SK-N-SH (cell line): ENCODE measurements around the gene SRSF7. TPM values are rescaled to one million over a fixed set of nuclear protein-coding genes. Genes with fewer than 3 reads are reported as not detected.

Experiments
- CTCF ChIA-PET: fragments of 300-600, 350-600 bp; formaldehyde crosslinking; extraction: SDS; loops from one replicate; lab custom pipeline; 2021; lab: Yijun Ruan, JAX
- POLR2A ChIA-PET: fragments of 350-600 bp; sonication (Branson Sonifier 250); formaldehyde crosslinking; extraction: SDS; loops from one replicate; lab custom pipeline; 2020; ENCODE audit warnings: antibody characterized with exemption, inconsistent platforms; lab: Yijun Ruan, JAX
- DNase-seq: peaks from one replicate; pipeline ENCODE4 v3.0.0; 2012
- H2AFZ ChIP-seq: fragments of 200-600 bp; sonication (generic); 2 replicates; pipeline ENCODE4 v1.8.1; 2016; ENCODE audit warnings: antibody characterized with exemption, mild to moderate bottlenecking, low read depth
- H3F3A ChIP-seq: fragments of 200-600 bp; sonication (generic); replicated peaks from 2 replicates; pipeline ENCODE3; 2016; ENCODE audit warnings: antibody characterized with exemption, mild to moderate bottlenecking; ENCODE audit not compliant: insufficient read depth
- H3K27ac ChIP-seq, 2 experiments: fragments of 200-500 bp in 1 of 2; fragments of 200-600 bp in 1 of 2; sonication (Bioruptor generic) in 1 of 2; sonication (generic), shearing (Covaris generic) in 1 of 2; 2 replicates each; pipeline versions ENCODE4 v1.5.1 to v1.6.1; 2014 to 2016; ENCODE audit warnings: low read depth in 2 of 2, inconsistent platforms in 1 of 2, low read length in 1 of 2, mild to moderate bottlenecking in 1 of 2, mixed read lengths in 1 of 2
- H3K27me3 ChIP-seq: fragments of 200-600 bp; sonication (generic), shearing (Covaris generic); 2 replicates; pipeline ENCODE4 v1.6.1; 2016; ENCODE audit warnings: mixed run types; ENCODE audit not compliant: insufficient read depth
- H3K36me3 ChIP-seq, 2 experiments: fragments of 200-500 bp in 1 of 2; fragments of 200-600 bp in 1 of 2; sonication (Bioruptor generic) in 1 of 2; sonication (generic) in 1 of 2; replicated peaks in 1 of 2; 2 replicates each; pipeline versions ENCODE3 to v1.5.1; 2014 to 2016; ENCODE audit warnings: low read length in 1 of 2, mild to moderate bottlenecking in 1 of 2; ENCODE audit not compliant: insufficient read depth in 2 of 2, control insufficient read depth in 1 of 2
- H3K4me1 ChIP-seq, 2 experiments: fragments of 200-500 bp in 1 of 2; fragments of 200-600 bp in 1 of 2; sonication (Bioruptor generic) in 1 of 2; sonication (generic), shearing (Covaris generic) in 1 of 2; 2 replicates each; pipeline versions ENCODE4 v1.5.1 to v1.6.1; 2014 to 2016; ENCODE audit warnings: low read depth in 1 of 2, low read length in 1 of 2, mixed run types in 1 of 2; ENCODE audit not compliant: insufficient read depth in 2 of 2, control insufficient read depth in 1 of 2
- H3K4me2 ChIP-seq: fragments of 200-600 bp; sonication (generic), shearing (Covaris generic); 2 replicates; pipeline ENCODE4 v1.6.1; 2017; ENCODE audit warnings: mixed run types
- H3K4me3 ChIP-seq, 2 experiments: fragments of 200-500 bp in 1 of 2; fragments of 200-600 bp in 1 of 2; sonication (Bioruptor generic) in 1 of 2; sonication (generic), shearing (Covaris generic) in 1 of 2; 2 replicates each; pipeline versions ENCODE4 v1.5.1 to v1.8.1; 2014 to 2016; ENCODE audit warnings: low read depth in 2 of 2, inconsistent platforms in 1 of 2, low read length in 1 of 2, mild to moderate bottlenecking in 1 of 2, mixed read lengths in 1 of 2, moderate library complexity in 1 of 2
- H3K79me2 ChIP-seq: fragments of 200-600 bp; sonication (generic); 2 replicates; pipeline ENCODE4 v1.8.1; 2017; ENCODE audit warnings: mild to moderate bottlenecking; ENCODE audit not compliant: insufficient read depth
- H3K9ac ChIP-seq: fragments of 200-600 bp; sonication (generic); 2 replicates; pipeline ENCODE4 v1.6.1; 2017; ENCODE audit warnings: mixed run types
- H3K9me2 ChIP-seq: fragments of 200-600 bp; sonication (generic); 2 replicates; pipeline ENCODE4 v1.6.1; 2017; ENCODE audit warnings: mixed run types
- H3K9me3 ChIP-seq: fragments of 200-600 bp; sonication (generic); 2 replicates; pipeline ENCODE4 v1.6.1; 2017; ENCODE audit warnings: mixed run types, mild to moderate bottlenecking, moderate library complexity
- H4K20me1 ChIP-seq: fragments of 200-600 bp; sonication (generic); 2 replicates; pipeline ENCODE4 v1.6.1; 2017; ENCODE audit warnings: mild to moderate bottlenecking, mixed run types; ENCODE audit not compliant: insufficient read depth
- CHD2 ChIP-seq: fragments of 150-350 bp; IDR thresholded peaks from 2 replicates; pipeline ENCODE4 v1.6.1; 2018; ENCODE audit warnings: low read length; ENCODE audit not compliant: partially characterized antibody
- ELF1 ChIP-seq: IDR thresholded peaks from 2 replicates; pipeline ENCODE4 v1.4.0; 2012
- EP300 ChIP-seq, 2 experiments: IDR thresholded peaks; 2 replicates each; pipeline versions ENCODE4 v1.4.0 to v1.6.1; 2012; ENCODE audit warnings: borderline replicate concordance in 1 of 2, low read depth in 1 of 2, low read length in 1 of 2
- EZH2phosphoT487 ChIP-seq: fragments of 200-600 bp; sonication (generic); IDR thresholded peaks from 2 replicates; pipeline ENCODE4 v1.6.1; 2017; ENCODE audit warnings: low read depth, mixed run types, mild to moderate bottlenecking, antibody characterized with exemption, moderate library complexity, borderline replicate concordance
- FOSL2 ChIP-seq: IDR thresholded peaks from 2 replicates; pipeline ENCODE4 v1.4.0; 2012; ENCODE audit warnings: low read depth, mild to moderate bottlenecking, moderate library complexity, borderline replicate concordance
- GABPA ChIP-seq: IDR thresholded peaks from 2 replicates; pipeline ENCODE4 v1.4.0; 2012; ENCODE audit warnings: low read depth, mild to moderate bottlenecking
- GATA2 ChIP-seq: sonication (generic); formaldehyde crosslinking; IDR thresholded peaks from 2 replicates; pipeline ENCODE4 v1.5.0; 2020; ENCODE audit warnings: mild to moderate bottlenecking, missing genetic modification reagents
- IRF3 ChIP-seq: fragments of 150-350 bp; IDR thresholded peaks from 2 replicates; pipeline ENCODE4 v1.6.1; 2016; ENCODE audit warnings: mild to moderate bottlenecking, low read depth, low read length
- JUND ChIP-seq: IDR thresholded peaks from 2 replicates; pipeline ENCODE4 v1.4.0; 2012
- MAX ChIP-seq: IDR thresholded peaks from 2 replicates; pipeline ENCODE4 v1.4.0; 2012; ENCODE audit warnings: low read depth
- MEF2A ChIP-seq: IDR thresholded peaks from 2 replicates; pipeline ENCODE4 v1.4.0; 2012; ENCODE audit warnings: low read depth, borderline replicate concordance
- MXI1 ChIP-seq: IDR thresholded peaks from 2 replicates; pipeline ENCODE4 v1.6.1; 2012; ENCODE audit warnings: mild to moderate bottlenecking, low read depth, low read length, improper control_type of control experiment
- PBX3 ChIP-seq: IDR thresholded peaks from 2 replicates; pipeline ENCODE4; 2012
- POLR2AphosphoS5 ChIP-seq: IDR thresholded peaks from 2 replicates; pipeline ENCODE4 v1.6.1; 2012; ENCODE audit warnings: low read depth, low read length
- RAD21 ChIP-seq: IDR thresholded peaks from 2 replicates; pipeline ENCODE4 v1.6.1; 2012; ENCODE audit warnings: mild to moderate bottlenecking, low read length
- RCOR1 ChIP-seq: fragments of 150-350 bp; IDR thresholded peaks from 2 replicates; pipeline ENCODE4 v1.6.1; 2017; ENCODE audit warnings: antibody characterized with exemption, low read length
- RFX5 ChIP-seq: IDR thresholded peaks from 2 replicates; pipeline ENCODE4 v1.6.1; 2012; ENCODE audit warnings: mild to moderate bottlenecking, improper control_type of control experiment, low read length
- SIN3A ChIP-seq: IDR thresholded peaks from 2 replicates; pipeline ENCODE4 v1.6.1; 2012; ENCODE audit warnings: low read depth, mild to moderate bottlenecking, low read length, moderate library complexity, borderline replicate concordance
- TAF1 ChIP-seq: IDR thresholded peaks from 2 replicates; pipeline ENCODE4 v1.6.1; 2012; ENCODE audit warnings: low read depth, mild to moderate bottlenecking, low read length, moderate library complexity, borderline replicate concordance
- TCF12 ChIP-seq: IDR thresholded peaks from 2 replicates; pipeline ENCODE4 v1.4.0; 2012
- TEAD4 ChIP-seq: IDR thresholded peaks from 2 replicates; pipeline ENCODE4 v1.4.0; 2012; ENCODE audit warnings: mild to moderate bottlenecking, borderline replicate concordance; ENCODE audit not compliant: insufficient read depth
- USF2 ChIP-seq: fragments of 150-350 bp; IDR thresholded peaks from 2 replicates; pipeline ENCODE4 v1.6.1; 2017; ENCODE audit warnings: antibody characterized with exemption, low read length, low read depth, borderline replicate concordance
- YY1 ChIP-seq: IDR thresholded peaks from 2 replicates; pipeline ENCODE4 v1.4.0; 2012; ENCODE audit warnings: low read depth, mild to moderate bottlenecking
- WGBS: methylation state at CpG from one replicate; pipeline ENCODE4 v1.1.6; 2017; ENCODE audit warnings: low lambda C conversion rate; 5-methylcytosine and 5-hydroxymethylcytosine counted together
- polyA plus RNA-seq, 3 experiments: library from polyadenylated mRNA; depleted of rRNA; stranded (reverse); fragments of >200 nt; gene quantifications; 2 replicates each; pipeline ENCODE4 v1.2.3, GENCODE V29; 2012

SRSF7 gene
- polyA plus RNA-seq, 1 of the 3 experiments (the other 2 are of a cell fraction): 199 TPM

GRCh38 chr2:38713338-38713737 is 37.8 kb downstream of the SRSF7 start:
- H3K9me3 ChIP-seq: no peaks in the 10 kb centered on the region
- H4K20me1 ChIP-seq: no peaks in the 10 kb centered on the region
- H3K4me2 ChIP-seq: no peak overlapping the region
- ChIA-PET CTCF (interaction anchor here (0.9 to 1.4 kb wide), 4 partner anchors 13 to 398 kb away, joined by 3 to 6 read pairs (median 4); no protein-coding TSS in a partner anchor), POLR2A (interaction anchor here (1.1 kb wide), 1 partner anchor 38 kb away, joined by 4 read pairs; the partner anchor contains the start of gene SRSF7)
- H3K27ac ChIP-seq: no peak overlapping the region
- H3K27me3 ChIP-seq: no peaks in the 10 kb centered on the region
- no peaks in the 10 kb centered on the region for H3K36me3 ChIP-seq
- H3K4me1 ChIP-seq: no peaks in the 10 kb centered on the region
- no peak overlapping the region for H3K9ac ChIP-seq
- H3K79me2 ChIP-seq: no peaks in the 10 kb centered on the region
- H3K4me3 ChIP-seq: no peak overlapping the region; a peak in 1 of 4 replicates
- H3F3A ChIP-seq: no peaks in the 10 kb centered on the region
- no peak overlapping the region for H2AFZ ChIP-seq
- TF ChIP-seq PBX3 (no peak), RAD21 (no peak), TAF1 (no peak), GABPA (no peak), JUND (no peak), MXI1 (no peak), EP300 (IDR thresholded peaks at IDR 0.05; ENCODE audit: borderline replicate concordance in 1 of 2, low read depth in 1 of 2, low read length in 1 of 2) (no peak), FOSL2 (no peak), TCF12 (no peak), ELF1 (no peak), USF2 (no peak), RFX5 (no peak), CHD2 (no peak), MAX (no peak), RCOR1 (no peak), IRF3 (no peak), YY1 (no peak)
- 70% methylated on average over 3 of the region's 3 CpGs for WGBS
- DNase-seq: no peak
- H3K9me2 ChIP-seq: no peaks in the 10 kb centered on the region

GRCh38 chr2:38712871-38713270 is 38.3 kb downstream of the SRSF7 start:
- Histone ChIP-seq H3K27me3 (no peaks in the 10 kb centered on the region), H3K4me1 (no peaks in the 10 kb centered on the region), H3K27ac (no peak overlapping the region), H3K9me2 (no peaks in the 10 kb centered on the region), H3K36me3 (no peaks in the 10 kb centered on the region), H2AFZ (no peak overlapping the region), H3F3A (no peaks in the 10 kb centered on the region), H3K79me2 (no peaks in the 10 kb centered on the region), H3K4me3 (no peak overlapping the region), H3K4me2 (no peak overlapping the region), H3K9me3 (no peaks in the 10 kb centered on the region), H3K9ac (no peak overlapping the region), H4K20me1 (no peaks in the 10 kb centered on the region)
- ChIA-PET CTCF (interaction anchor here (1.4 kb wide), 1 partner anchor 14 kb away, joined by 4 read pairs; no protein-coding TSS in a partner anchor), POLR2A (interaction anchor here (1.1 kb wide), 1 partner anchor 39 kb away, joined by 4 read pairs; the partner anchor contains the start of gene SRSF7)
- 69% methylated on average over 4 of the region's 4 CpGs for WGBS
- DNase-seq: no peak
- TF ChIP-seq GATA2 (CRISPR knock-in tag) (no peak), IRF3 (no peak), MEF2A (no peak), TAF1 (no peak), TEAD4 (no peak), JUND (no peak), EP300 (IDR thresholded peaks at IDR 0.05; ENCODE audit: borderline replicate concordance in 1 of 2, low read depth in 1 of 2, low read length in 1 of 2) (no peak), POLR2AphosphoS5 (no peak), RFX5 (no peak), EZH2phosphoT487 (no peak), YY1 (no peak), MXI1 (no peak), SIN3A (no peak)
